Sigmoid colon (tissue), 7 donors: Measurements from ENCODE around the gene OPCML. TPM values are rescaled to one million over a fixed set of nuclear protein-coding genes. Genes with fewer than 3 reads are reported as not detected.
A peak's percentile ranks its signal among the peaks of the same experiment; 100 is the strongest.

Experiments
- DNase-seq: peaks from one replicate; pipeline ENCODE4 v3.0.0-alpha.2; 2019
- H3K27ac ChIP-seq, 4 donors: fragments of 200-600 bp; sonication (generic); one replicate each; pipeline ENCODE4 v1.5.1; 2016 to 2019; ENCODE audit warnings: mild to moderate bottlenecking in 1 of 4
- H3K27me3 ChIP-seq, 3 donors: fragments of 200-600 bp; sonication (generic); one replicate each; pipeline ENCODE4 v1.5.1; 2019; ENCODE audit warnings: mild to moderate bottlenecking in 1 of 3
- H3K36me3 ChIP-seq, 4 donors: fragments of 200-600 bp; sonication (generic); one replicate each; pipeline ENCODE4 v1.5.1; 2016 to 2019
- H3K4me1 ChIP-seq, 4 donors: fragments of 200-600 bp; sonication (generic); one replicate each; pipeline ENCODE4 v1.5.1; 2017 to 2019
- H3K4me3 ChIP-seq, 4 donors: fragments of 200-600 bp; sonication (generic); one replicate each; pipeline ENCODE4 v1.5.1; 2017 to 2019; ENCODE audit warnings: mild to moderate bottlenecking in 2 of 4, moderate library complexity in 1 of 4
- H3K9me3 ChIP-seq, 4 donors: fragments of 200-600 bp in 3 of 4; sonication (generic) in 3 of 4; one replicate each; pipeline versions ENCODE4 v1.5.1 to v1.6.1; 2013 to 2019
- EP300 ChIP-seq, 4 donors: sonication (generic); formaldehyde crosslinking; IDR thresholded peaks; one replicate each; pipeline ENCODE4 v1.6.1; 2017; ENCODE audit warnings: antibody characterized with exemption in 4 of 4
- POLR2A ChIP-seq, 2 donors: fragments of 450-650 bp; IDR thresholded peaks; one replicate each; pipeline ENCODE4 v1.6.1; 2016; ENCODE audit warnings: antibody characterized with exemption in 2 of 2, mild to moderate bottlenecking in 2 of 2, moderate library complexity in 2 of 2
- POLR2AphosphoS5 ChIP-seq, 4 donors: sonication (generic); formaldehyde crosslinking; IDR thresholded peaks; one replicate each; pipeline ENCODE4 v1.6.1; 2017; ENCODE audit warnings: antibody characterized with exemption in 4 of 4
- WGBS, 2 donors: extraction: QIAGEN DNeasy Blood & Tissue Kit; methylation state at CpG; one replicate each; pipeline ENCODE4 v1.1.7; 2013; 5-methylcytosine and 5-hydroxymethylcytosine counted together
- intact Hi-C: fragments of 100-400 bp; cut with DNase I; formaldehyde crosslinking; loops from one replicate; pipeline ENCODE4 v1.15.1; 2023
- polyA plus RNA-seq, 3 donors: library from polyadenylated mRNA; stranded (reverse); fragments of 200-250 nt; gene quantifications; one replicate each; pipeline ENCODE4 v1.2.3, GENCODE V29; 2013
- total RNA-seq, 4 donors: library from RNA; depleted of rRNA; stranded (reverse); fragments of >200 nt; gene quantifications; one replicate each; pipeline ENCODE4 v1.1.0, GENCODE V29; 2016
- TF ChIP-seq, protein P1 (sequence below), 4 experiments: fragments of 450-650 bp in 3 of 4; fragments of 200-600 bp in 1 of 4; IDR thresholded peaks; one replicate each; pipeline ENCODE4 v1.5.1; 2016 to 2019; ENCODE audit warnings: antibody characterized with exemption in 4 of 4, mild to moderate bottlenecking in 3 of 4, moderate library complexity in 2 of 4
- donor health status: healthy with polysubstance abuse.
- donor health status: Bipolar disorder and iron deficiency.
- donor health status: healthy.

OPCML gene
- total and polyA plus RNA-seq, 7 donors: under 0.01 to 0.14 (median 0.03) TPM; not detected in 4

GRCh38 chr11:132977241-132977640 lies 555.1 kb downstream of the OPCML start:
- DNase-seq: no peak
- WGBS, 2 donors: 94 to 95% methylated on average over 2 of the region's 2 CpGs
- no peak overlapping the region for H3K27ac ChIP-seq
- no peak overlapping the region for H3K4me3 ChIP-seq
- no peaks in the 10 kb centered on the region for H3K9me3 ChIP-seq
- intact Hi-C loops: no loop called here
- TF ChIP-seq POLR2A (IDR thresholded peaks at IDR 0.05): no peak
- TF ChIP-seq POLR2AphosphoS5 (IDR thresholded peaks at IDR 0.05): no peak
- TF ChIP-seq, protein P1, sequence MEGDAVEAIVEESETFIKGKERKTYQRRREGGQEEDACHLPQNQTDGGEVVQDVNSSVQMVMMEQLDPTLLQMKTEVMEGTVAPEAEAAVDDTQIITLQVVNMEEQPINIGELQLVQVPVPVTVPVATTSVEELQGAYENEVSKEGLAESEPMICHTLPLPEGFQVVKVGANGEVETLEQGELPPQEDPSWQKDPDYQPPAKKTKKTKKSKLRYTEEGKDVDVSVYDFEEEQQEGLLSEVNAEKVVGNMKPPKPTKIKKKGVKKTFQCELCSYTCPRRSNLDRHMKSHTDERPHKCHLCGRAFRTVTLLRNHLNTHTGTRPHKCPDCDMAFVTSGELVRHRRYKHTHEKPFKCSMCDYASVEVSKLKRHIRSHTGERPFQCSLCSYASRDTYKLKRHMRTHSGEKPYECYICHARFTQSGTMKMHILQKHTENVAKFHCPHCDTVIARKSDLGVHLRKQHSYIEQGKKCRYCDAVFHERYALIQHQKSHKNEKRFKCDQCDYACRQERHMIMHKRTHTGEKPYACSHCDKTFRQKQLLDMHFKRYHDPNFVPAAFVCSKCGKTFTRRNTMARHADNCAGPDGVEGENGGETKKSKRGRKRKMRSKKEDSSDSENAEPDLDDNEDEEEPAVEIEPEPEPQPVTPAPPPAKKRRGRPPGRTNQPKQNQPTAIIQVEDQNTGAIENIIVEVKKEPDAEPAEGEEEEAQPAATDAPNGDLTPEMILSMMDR (IDR thresholded peaks at IDR 0.05): no peak
- TF ChIP-seq EP300 (IDR thresholded peaks at IDR 0.05): no peak
- H3K36me3 ChIP-seq: no peaks in the 10 kb centered on the region
- H3K4me1 ChIP-seq: no peaks in the 10 kb centered on the region
- no peaks in the 10 kb centered on the region for H3K27me3 ChIP-seq

GRCh38 chr11:132976115-132976514 lies 556.2 kb downstream of the OPCML start:
- intact Hi-C loops: no loop called here

DNA sequence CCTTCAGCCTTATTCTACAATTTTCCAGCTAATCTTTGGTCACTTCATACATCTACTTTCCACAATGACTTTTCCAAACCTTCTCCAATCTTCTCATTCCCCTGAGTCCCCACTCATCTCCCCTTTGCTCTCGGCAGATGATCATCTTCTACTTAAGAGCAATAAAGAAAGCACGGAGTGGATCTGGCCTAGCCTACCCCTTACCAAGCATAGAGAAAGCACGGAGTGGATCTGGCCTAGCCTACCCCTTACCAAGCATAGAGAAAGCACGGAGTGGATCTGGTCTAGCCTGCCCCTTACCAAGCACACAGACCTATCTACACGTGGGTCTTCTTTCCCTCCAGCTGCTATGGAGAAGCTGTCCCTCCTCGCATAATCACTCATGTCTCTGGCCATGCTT lies 558.6 kb downstream of the OPCML start:
- no peak overlapping the region for H3K27ac ChIP-seq
- no peak for TF ChIP-seq POLR2AphosphoS5 (IDR thresholded peaks at IDR 0.05)
- TF ChIP-seq EP300 (IDR thresholded peaks at IDR 0.05): no peak
- TF ChIP-seq, protein P1 (IDR thresholded peaks at IDR 0.05): no peak
- TF ChIP-seq POLR2A (IDR thresholded peaks at IDR 0.05): no peak
- 64 to 67% methylated on average over 6 of the region's 6 CpGs for WGBS, 2 donors
- intact Hi-C loops: no loop called here
- peaks cover 0 to 7% (median 0%) of the 10 kb centered on the region in 3 donors for H3K27me3 ChIP-seq
- no peak for DNase-seq
- no peaks in the 10 kb centered on the region for H3K4me1 ChIP-seq
- no peak overlapping the region for H3K4me3 ChIP-seq
- no peaks in the 10 kb centered on the region for H3K36me3 ChIP-seq
- H3K9me3 ChIP-seq: no peaks in the 10 kb centered on the region

More at GRCh38 chr11:132976115-132976514, 556.2 kb downstream of the OPCML start:
- H3K36me3 ChIP-seq: no peaks in the 10 kb centered on the region
- H3K9me3 ChIP-seq: no peaks in the 10 kb centered on the region
- peaks cover 0 to 2% (median 0%) of the 10 kb centered on the region in 3 donors for H3K27me3 ChIP-seq
- H3K27ac ChIP-seq: no peak overlapping the region
- TF ChIP-seq POLR2AphosphoS5 (IDR thresholded peaks at IDR 0.05) (no peak), EP300 (IDR thresholded peaks at IDR 0.05) (no peak), POLR2A (IDR thresholded peaks at IDR 0.05) (no peak)
- TF ChIP-seq, protein P1 (IDR thresholded peaks at IDR 0.05): no peak
- 79 to 81% methylated on average over 5 of the region's 5 CpGs for WGBS, 2 donors
- no peaks in the 10 kb centered on the region for H3K4me1 ChIP-seq
- no peak overlapping the region for H3K4me3 ChIP-seq
- DNase-seq: no peak

GRCh38 chr11:132972565-132972964 lies 559.7 kb downstream of the OPCML start:
- DNase-seq: no peak
- 68 to 80% methylated on average over 3 of the region's 3 CpGs for WGBS, 2 donors
- TF ChIP-seq, protein P1 (IDR thresholded peaks at IDR 0.05): no peak
- TF ChIP-seq POLR2AphosphoS5 (IDR thresholded peaks at IDR 0.05) (no peak), POLR2A (IDR thresholded peaks at IDR 0.05) (no peak), EP300 (IDR thresholded peaks at IDR 0.05) (no peak)
- Histone ChIP-seq H3K4me3 (no peak overlapping the region), H3K4me1 (no peaks in the 10 kb centered on the region), H3K27me3 (peaks cover 0 to 7% (median 0%) of the 10 kb centered on the region in 3 donors), H3K36me3 (no peaks in the 10 kb centered on the region), H3K27ac (peak overlapping the region in 1 of 4 donors; percentile 8), H3K9me3 (no peaks in the 10 kb centered on the region)
- intact Hi-C loops: no loop called here

DNA sequence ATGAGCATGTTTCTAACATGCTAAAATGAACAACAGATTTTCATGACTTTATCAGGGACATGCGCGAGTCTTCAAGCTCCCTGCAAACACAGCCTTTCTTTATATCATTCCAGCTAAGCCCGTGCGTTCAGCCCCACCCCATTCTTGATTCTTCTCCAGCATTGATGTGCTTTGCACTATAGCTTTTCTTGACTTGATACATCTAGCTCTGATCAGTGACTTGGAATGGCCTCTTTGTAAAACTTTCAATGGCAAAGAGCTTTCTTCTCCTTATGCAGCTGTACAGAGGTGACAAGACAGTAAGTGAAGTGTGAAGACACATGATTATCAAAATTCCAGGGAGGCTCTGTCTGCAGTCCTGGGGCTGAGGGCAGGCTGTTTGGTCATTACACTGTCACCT lies 561.0 kb downstream of the OPCML start:
- Histone ChIP-seq H3K9me3 (no peaks in the 10 kb centered on the region), H3K4me3 (no peak overlapping the region), H3K27me3 (peaks cover 0 to 7% (median 0%) of the 10 kb centered on the region in 3 donors), H3K27ac (no peak overlapping the region), H3K36me3 (no peaks in the 10 kb centered on the region), H3K4me1 (no peaks in the 10 kb centered on the region)
- WGBS, 2 donors: 46 to 75% methylated on average over 4 of the region's 4 CpGs
- TF ChIP-seq EP300 (IDR thresholded peaks at IDR 0.05) (no peak), POLR2AphosphoS5 (IDR thresholded peaks at IDR 0.05) (no peak), POLR2A (IDR thresholded peaks at IDR 0.05) (no peak)
- TF ChIP-seq, protein P1 (IDR thresholded peaks at IDR 0.05): no peak
- no peak for DNase-seq
- intact Hi-C loops: no loop called here
